ENCODE data around the gene SLK.

The SLK gene

GRCh38 chr10:103921750-103922195, 45.2 kb upstream of the SLK start:
- H3K36me3 ChIP-seq = no peaks in the 10 kb centered on the region
- DNase-seq = no peak
- TF ChIP-seq, protein P1, sequence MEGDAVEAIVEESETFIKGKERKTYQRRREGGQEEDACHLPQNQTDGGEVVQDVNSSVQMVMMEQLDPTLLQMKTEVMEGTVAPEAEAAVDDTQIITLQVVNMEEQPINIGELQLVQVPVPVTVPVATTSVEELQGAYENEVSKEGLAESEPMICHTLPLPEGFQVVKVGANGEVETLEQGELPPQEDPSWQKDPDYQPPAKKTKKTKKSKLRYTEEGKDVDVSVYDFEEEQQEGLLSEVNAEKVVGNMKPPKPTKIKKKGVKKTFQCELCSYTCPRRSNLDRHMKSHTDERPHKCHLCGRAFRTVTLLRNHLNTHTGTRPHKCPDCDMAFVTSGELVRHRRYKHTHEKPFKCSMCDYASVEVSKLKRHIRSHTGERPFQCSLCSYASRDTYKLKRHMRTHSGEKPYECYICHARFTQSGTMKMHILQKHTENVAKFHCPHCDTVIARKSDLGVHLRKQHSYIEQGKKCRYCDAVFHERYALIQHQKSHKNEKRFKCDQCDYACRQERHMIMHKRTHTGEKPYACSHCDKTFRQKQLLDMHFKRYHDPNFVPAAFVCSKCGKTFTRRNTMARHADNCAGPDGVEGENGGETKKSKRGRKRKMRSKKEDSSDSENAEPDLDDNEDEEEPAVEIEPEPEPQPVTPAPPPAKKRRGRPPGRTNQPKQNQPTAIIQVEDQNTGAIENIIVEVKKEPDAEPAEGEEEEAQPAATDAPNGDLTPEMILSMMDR (IDR thresholded peaks at IDR 0.05; ENCODE audit: low read depth, low read length) = no peak
- H3K4me3 ChIP-seq (ENCODE audit: low read depth, low read length) = no peak overlapping the region
- H3K4me1 ChIP-seq = peaks cover 6% of the 10 kb centered on the region
- H3K9me3 ChIP-seq = no peaks in the 10 kb centered on the region
- H3K27me3 ChIP-seq = no peaks in the 10 kb centered on the region

DNA sequence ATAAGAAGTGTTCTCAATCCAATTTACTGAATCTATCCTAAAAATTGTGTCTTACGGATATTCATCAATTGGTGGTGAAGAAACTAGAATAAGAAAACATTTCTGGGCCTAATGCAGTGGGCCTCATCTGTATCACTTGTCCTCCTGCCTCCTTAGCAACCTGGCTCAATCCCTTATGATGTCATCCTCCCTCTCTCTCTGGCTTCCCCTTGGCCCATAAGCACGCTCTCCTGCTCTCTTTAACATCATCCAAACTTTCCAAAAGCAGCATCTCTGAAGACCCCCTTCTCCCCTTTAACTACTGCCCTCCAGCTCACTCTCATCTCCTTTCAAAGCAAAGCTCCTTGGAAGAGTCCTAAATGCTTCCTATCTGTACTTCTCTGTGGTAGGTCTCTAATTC, 44.3 kb upstream of the SLK start:
- H3K9me3 ChIP-seq = no peaks in the 10 kb centered on the region
- DNase-seq = no peak
- H3K4me1 ChIP-seq = peaks cover 6% of the 10 kb centered on the region
- H3K36me3 ChIP-seq = no peaks in the 10 kb centered on the region
- no peak overlapping the region for H3K4me3 ChIP-seq (ENCODE audit: low read depth, low read length)
- TF ChIP-seq, protein P1 (IDR thresholded peaks at IDR 0.05; ENCODE audit: low read depth, low read length) = no peak
- H3K27me3 ChIP-seq = no peaks in the 10 kb centered on the region

- H3K4me1 ChIP-seq = peaks cover 5% of the 10 kb centered on the region
- H3K27me3 ChIP-seq = no peaks in the 10 kb centered on the region
- no peak for DNase-seq
- no peak overlapping the region for H3K4me3 ChIP-seq (ENCODE audit: low read depth, low read length)
- no peaks in the 10 kb centered on the region for H3K36me3 ChIP-seq
- TF ChIP-seq, protein P1 (IDR thresholded peaks at IDR 0.05; ENCODE audit: low read depth, low read length) = no peak
- H3K9me3 ChIP-seq = no peaks in the 10 kb centered on the region
Measured at GRCh38 chr10:103923502-103923901, 43.4 kb upstream of the SLK start.

DNA sequence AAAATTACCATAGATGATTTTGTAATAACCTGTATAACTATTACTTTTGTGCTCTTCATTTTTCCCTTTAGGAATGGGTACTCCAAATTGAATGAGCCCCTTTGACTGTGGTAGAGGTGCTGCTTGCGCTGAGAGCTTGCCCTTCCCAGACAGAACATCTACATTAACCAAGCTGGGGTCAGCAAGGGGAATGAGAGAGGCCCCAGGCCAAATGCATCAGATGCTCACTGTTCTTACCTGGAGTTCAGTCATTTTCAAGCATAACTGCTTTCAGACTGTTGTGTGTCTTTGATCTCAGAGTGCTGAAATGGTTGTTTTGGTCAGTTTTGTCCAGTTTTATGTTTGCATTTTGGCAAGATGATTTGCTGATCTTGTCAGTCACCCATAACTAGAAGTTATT, 41.3 kb upstream of the SLK start:
- TF ChIP-seq, protein P1 (IDR thresholded peaks at IDR 0.05; ENCODE audit: low read depth, low read length) = no peak
- no peak for DNase-seq
- Histone ChIP-seq H3K36me3 (no peaks in the 10 kb centered on the region), H3K4me3 (ENCODE audit: low read depth, low read length) (no peak overlapping the region), H3K27me3 (no peaks in the 10 kb centered on the region), H3K9me3 (no peaks in the 10 kb centered on the region), H3K4me1 (peaks cover 9% of the 10 kb centered on the region)

GRCh38 chr10:103926722-103927319, 40.1 kb upstream of the SLK start:
- DNase-seq = peak; percentile 47
- H3K4me1 ChIP-seq = peaks cover 11% of the 10 kb centered on the region
- H3K9me3 ChIP-seq = no peaks in the 10 kb centered on the region
- no peak overlapping the region for H3K4me3 ChIP-seq (ENCODE audit: low read depth, low read length)
- TF ChIP-seq, protein P1 (IDR thresholded peaks at IDR 0.05; ENCODE audit: low read depth, low read length) = peak; percentile 53
- no peaks in the 10 kb centered on the region for H3K27me3 ChIP-seq
- no peaks in the 10 kb centered on the region for H3K36me3 ChIP-seq

GRCh38 chr10:103928784-103929183, 38.2 kb upstream of the SLK start:
- DNase-seq = no peak
- TF ChIP-seq, protein P1 (IDR thresholded peaks at IDR 0.05; ENCODE audit: low read depth, low read length) = no peak
- no peak overlapping the region for H3K4me3 ChIP-seq (ENCODE audit: low read depth, low read length)
- H3K4me1 ChIP-seq = peaks cover 12% of the 10 kb centered on the region
- H3K27me3 ChIP-seq = no peaks in the 10 kb centered on the region
- no peaks in the 10 kb centered on the region for H3K36me3 ChIP-seq
- no peaks in the 10 kb centered on the region for H3K9me3 ChIP-seq
